ENCODE results near the gene SVBP.

SVBP gene

GRCh38 chr1:42797979-42798378, 19.2 kb downstream of the SVBP start:
- DNase-seq, result no peak

- DNase-seq, result no peak
These were observed 19.8 kb downstream of the SVBP start for GRCh38 chr1:42797414-42797813.

GRCh38 chr1:42793824-42794223, 23.4 kb downstream of the SVBP start:
- DNase-seq, result no peak

- no peak for DNase-seq
These were observed 29.2 kb downstream of the SVBP start for GRCh38 chr1:42788021-42788420.

GRCh38 chr1:42786097-42786496, 31.1 kb downstream of the SVBP start:
- DNase-seq, result no peak

GRCh38 chr1:42784946-42785693, 32.1 kb downstream of the SVBP start, which contains the start of gene TMEM269:
TSS of gene TMEM269 (plus strand) at chr1:42784991. CDS start at chr1:42789894, 4,903 bp downstream.
- peak; percentile 26 to 33 for DNase-seq

- no peak for DNase-seq
These were observed 32.7 kb downstream of the SVBP start for GRCh38 chr1:42784547-42784945.

GRCh38 chr1:42783092-42783491, 34.1 kb downstream of the SVBP start:
- DNase-seq, result no peak

GRCh38 chr1:42780176-42780575, 37.0 kb downstream of the SVBP start:
- no peak for DNase-seq

- no peak for DNase-seq
These were observed 37.5 kb downstream of the SVBP start for GRCh38 chr1:42779725-42780124.

- DNase-seq, result peak in 1 of 2 donors; percentile 39
These were observed 39.3 kb downstream of the SVBP start for GRCh38 chr1:42777852-42778251.

- DNase-seq, result no peak
These were observed 40.7 kb downstream of the SVBP start for GRCh38 chr1:42776502-42776901.

- no peak for DNase-seq
These were observed 42.2 kb downstream of the SVBP start for GRCh38 chr1:42774928-42775526.

GRCh38 chr1:42773420-42773819, 43.8 kb downstream of the SVBP start:
- no peak for DNase-seq

- no peak for DNase-seq
These were observed 47.4 kb downstream of the SVBP start for GRCh38 chr1:42769811-42770210.

GRCh38 chr1:42768172-42768571, 49.0 kb downstream of the SVBP start:
- no peak for DNase-seq

- DNase-seq, result no peak
These were observed 49.6 kb downstream of the SVBP start for GRCh38 chr1:42767510-42768000.

- DNase-seq, result peak; percentile 100
These were observed 50.3 kb downstream of the SVBP start, which contains the start of the genes C1orf50 and P3H1 for GRCh38 chr1:42766741-42767509. TSS of gene C1orf50 (plus strand) at chr1:42767249. CDS start at chr1:42767312, 63 bp downstream. TSS of gene P3H1 (minus strand) at chr1:42767028. CDS start at chr1:42766971, 57 bp downstream.

GRCh38 chr1:42765832-42766740, 51.1 kb downstream of the SVBP start:
- peak; percentile 21 to 30 for DNase-seq

GRCh38 chr1:42765269-42765668, 51.9 kb downstream of the SVBP start:
- DNase-seq, result no peak

GRCh38 chr1:42762269-42762668, 54.9 kb downstream of the SVBP start:
- no peak for DNase-seq

- DNase-seq, result no peak
These were observed 55.6 kb downstream of the SVBP start for GRCh38 chr1:42761567-42761966.
